HG03108 (cell line): ENCODE data around the gene DPPA2.
"Not testable (repeated sequence)": the region's sequence is repeated elsewhere in the genome, so short reads cannot be mapped to it uniquely, and the experiment has no call there.

ENCODE experiments used
- ATAC-seq: cut with Tn5 transposase; IDR thresholded peaks from one replicate; pipeline ENCODE4 v1.9.1; 2021; ENCODE audit warnings: moderate library complexity; ENCODE audit not compliant: unreplicated experiment

Gene DPPA2, protein sequence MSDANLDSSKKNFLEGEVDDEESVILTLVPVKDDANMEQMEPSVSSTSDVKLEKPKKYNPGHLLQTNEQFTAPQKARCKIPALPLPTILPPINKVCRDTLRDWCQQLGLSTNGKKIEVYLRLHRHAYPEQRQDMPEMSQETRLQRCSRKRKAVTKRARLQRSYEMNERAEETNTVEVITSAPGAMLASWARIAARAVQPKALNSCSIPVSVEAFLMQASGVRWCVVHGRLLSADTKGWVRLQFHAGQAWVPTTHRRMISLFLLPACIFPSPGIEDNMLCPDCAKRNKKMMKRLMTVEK

DNA sequence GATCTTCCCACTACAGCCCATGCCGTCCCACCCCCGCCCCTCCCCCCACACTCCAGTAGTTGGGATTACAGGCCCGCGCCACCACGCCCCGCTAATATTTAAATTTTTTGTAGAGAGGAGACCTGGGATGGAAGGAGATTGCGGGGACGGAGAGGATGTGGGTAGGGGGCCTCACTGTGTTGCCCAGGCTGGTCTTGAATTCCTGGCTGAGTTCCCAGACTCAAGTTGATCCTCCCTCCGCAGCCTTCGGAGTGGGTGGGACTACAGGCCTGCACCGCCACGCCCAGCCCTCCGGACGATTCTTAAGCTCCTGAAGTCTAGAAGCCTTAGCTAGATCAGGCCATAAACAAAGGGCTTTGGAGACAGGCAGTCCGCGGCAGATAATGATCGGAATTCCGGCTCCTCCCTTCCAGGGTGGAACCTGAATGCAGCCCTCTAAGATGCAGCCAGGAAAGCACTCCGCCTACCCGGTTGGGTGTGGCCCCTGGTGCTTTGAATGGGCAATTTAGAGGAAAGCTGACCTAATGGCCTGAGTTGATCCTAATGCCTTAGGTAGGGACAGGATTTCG lies at the start of gene DPPA2:
Gene DPPA2 (minus strand): TSS at position 356 of the 569 bp plus-strand sequence. CDS start 1,975 bp downstream, outside the sequence.
- ATAC-seq, result no peak

DNA sequence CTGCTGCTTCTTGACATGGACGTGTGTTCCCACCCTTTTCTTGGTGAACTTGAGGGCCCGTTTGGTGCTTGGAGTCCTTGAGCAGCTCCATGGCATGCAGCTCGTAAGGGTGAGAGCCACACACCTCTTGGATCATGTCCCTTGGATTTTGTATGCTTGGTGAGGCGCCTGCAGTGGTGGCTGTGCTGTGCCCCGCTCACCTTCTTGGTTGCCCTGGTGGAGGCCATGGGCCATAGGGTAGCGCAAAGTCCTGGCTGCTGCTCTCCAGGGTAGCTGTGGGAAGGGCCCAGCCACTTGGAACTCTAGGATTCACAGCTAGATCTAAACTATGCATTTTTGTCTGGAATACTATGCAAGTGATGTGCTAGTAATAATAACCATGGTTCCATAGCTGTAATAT lies 47.8 kb upstream of the DPPA2 start:
- ATAC-seq, result no peak

DNA sequence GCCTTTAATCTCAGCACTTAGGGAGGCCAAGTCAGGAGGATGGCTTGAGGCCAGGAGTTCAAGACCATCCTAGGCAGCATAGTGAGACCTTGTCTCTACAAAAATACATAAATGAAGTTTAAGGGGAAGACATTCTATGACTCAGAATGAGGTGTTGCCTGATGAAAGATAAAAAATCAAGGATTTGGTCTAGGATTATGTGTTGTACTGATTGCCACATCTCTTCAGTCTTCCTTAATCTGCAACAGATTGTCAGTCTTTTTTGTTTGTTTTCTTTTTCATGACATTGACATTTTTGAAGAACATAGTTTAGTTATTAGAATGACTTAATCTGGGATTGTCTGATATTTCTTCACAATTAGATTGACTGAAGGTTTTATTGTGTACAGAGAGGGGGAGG lies 47.3 kb upstream of the DPPA2 start:
- ATAC-seq, result no peak

DNA sequence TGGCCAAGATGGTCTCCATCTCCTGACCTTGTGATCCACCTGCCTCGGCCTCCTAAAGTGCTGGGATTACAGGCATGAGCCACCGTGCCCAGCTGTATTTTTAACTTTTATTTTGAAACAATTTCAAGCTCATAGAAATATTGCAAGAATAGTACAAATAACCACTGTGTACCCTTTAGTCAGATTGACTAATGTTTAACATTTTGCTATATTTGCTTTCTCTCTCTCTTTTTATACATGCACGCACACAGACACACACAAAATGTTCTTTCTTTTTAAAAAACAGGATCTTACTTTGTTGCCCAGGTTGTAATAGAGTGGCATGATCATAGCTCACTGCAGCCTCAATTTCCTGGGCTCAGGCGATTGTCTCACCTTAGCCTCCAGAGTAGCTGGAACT lies 46.5 kb upstream of the DPPA2 start:
- ATAC-seq, result no peak

DNA sequence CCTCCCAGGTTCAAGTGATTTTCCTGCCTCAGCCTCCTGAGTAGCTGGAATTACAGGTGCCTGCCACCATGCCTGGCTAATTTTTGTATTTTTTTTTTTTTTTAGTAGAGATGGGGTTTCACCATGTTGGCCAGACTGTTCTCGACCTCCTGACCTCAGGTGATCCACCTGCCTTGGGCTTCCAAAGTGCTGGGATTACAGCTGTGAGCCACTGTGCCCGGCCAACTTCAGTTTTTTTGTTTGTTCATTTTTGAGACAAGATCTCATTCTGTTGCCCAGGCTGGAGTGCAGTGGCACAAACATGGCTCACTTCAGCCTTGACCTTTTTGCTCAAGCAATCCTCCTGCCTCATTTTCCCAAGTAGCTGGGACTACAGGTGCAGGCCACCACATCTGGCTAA lies 42.5 kb upstream of the DPPA2 start:
- not testable (repeated sequence) for ATAC-seq

DNA sequence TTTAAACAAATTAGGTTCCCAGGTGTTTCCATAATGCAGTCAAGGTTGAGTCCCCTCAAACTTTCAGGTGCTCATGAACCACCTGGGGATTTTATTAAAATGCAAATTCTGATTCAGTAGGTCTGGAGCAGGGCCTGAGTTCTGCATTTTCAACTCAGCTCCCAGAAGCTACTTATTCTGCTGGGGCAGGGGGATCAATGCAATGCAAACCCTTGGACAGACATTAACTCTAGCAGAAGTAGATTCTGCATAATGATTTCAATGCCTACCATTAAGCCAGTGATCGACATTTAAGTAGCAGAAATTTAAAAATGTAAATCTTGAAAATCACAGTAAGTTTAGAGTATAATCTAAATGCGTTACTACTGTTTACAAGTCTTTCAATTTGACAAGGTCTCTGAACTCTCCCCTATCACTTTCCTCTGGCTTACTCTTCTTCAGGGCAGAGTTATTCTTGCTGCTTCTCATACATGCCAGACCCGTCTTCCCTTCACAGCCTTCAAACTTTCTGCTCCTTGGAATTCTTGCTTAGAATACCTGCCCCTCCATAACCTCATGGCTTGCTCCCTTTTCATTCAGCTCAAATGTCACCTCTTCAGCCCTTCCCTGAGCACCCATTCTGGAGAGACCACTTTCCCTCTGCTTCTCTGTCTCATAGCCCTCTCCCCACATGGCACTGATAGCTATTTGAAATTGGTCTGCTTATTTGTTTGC lies 40.3 kb upstream of the DPPA2 start:
- ATAC-seq, result no peak

DNA sequence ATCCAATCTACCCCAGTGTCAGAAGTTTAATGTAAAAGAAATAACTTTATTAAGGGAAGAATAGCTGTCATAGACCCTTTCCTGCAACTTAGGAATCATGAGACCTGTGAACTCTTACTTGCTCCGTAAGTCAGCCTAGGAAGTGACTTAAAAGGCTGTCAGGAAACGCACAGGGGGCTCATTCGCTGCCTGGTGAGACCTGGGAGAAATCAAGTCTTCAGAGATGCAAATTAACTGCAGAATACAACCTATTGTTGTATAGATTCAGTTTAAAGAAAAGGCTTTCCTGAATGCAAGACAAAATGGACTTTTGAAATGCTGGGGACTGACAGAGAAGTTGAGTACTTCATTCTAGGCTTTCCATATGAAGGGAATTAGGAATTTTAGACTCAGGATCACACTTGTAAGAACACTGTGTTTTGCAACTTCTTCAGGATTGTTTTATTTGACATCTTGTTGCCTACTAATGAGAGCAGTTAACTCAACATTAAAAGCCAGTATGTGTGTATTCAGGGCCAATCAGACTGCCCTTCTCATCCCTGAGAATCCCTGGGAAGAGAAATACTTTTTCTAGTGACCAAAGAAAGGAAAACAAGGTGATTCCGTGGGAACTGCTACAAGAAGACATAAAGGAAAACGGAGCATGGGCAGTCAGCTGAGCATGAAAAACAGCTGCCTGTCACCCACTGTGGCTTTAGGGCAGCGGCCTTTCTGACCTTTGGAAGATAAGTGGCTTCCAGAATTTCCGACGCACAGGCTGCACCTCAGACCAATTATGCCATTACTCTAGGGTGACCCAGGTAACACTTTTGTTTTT lies 39.5 kb upstream of the DPPA2 start:
- ATAC-seq, result no peak

DNA sequence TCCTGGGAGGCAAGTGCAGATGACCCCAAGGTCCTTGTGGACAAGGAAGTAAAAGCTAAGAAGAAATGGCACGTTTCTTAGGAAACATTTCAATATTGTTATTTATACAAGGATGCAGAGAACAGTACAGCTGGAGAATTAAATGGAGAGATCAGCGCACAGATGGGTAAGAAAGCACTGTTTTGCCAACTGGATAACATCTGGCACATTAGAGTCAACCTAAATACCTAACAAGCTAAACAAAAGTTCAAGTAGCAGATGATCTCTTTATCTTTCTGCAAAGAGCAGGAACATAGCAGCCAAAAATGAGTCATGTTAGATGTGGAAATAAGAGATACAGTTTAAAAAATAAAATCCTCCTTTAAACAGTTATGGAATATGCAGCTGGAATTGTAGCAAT lies 36.7 kb upstream of the DPPA2 start:
- no peak for ATAC-seq

DNA sequence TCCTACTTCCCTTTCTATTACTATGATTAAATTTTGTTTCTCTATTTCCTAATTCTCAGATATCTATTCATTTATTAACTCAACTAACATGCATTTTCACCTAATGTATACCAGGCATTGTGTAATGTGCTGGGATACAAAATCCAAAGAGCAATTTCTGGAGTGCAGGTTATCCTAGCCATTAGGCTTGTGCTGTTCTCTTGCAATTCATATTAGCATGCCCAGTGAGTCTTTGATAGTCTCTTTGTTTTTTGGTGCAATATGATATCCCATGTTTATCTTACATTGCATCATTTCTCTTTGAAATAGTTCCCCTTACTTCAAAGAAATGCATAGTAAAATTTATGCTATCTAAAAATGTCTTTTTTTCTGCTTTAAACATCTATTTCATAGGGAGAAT lies 34.9 kb upstream of the DPPA2 start:
- no peak for ATAC-seq

DNA sequence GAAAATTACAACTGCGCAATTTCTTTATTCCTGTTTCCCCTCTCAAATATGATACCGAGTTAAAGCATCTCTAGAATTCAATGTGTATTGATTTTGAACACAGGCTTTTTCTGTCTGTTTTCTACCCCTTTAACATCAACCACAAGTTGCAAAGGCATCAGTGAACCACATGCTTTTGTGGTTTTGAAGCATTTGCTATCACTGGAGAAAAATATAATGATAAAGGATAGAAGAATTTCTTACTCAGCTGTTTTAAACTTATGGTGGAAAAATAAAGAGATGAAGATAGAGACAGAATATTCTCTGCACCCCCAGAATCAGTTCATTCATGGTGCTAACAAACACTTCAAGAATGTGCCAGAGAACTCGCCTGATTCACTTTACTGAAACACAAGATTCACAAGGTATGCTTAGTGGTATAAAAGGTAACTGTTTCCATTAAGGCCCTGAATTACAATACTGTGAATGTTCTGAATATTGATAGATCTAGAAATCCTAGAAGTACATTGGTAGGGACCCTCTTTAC lies 30.5 kb upstream of the DPPA2 start:
- ATAC-seq, result no peak

DNA sequence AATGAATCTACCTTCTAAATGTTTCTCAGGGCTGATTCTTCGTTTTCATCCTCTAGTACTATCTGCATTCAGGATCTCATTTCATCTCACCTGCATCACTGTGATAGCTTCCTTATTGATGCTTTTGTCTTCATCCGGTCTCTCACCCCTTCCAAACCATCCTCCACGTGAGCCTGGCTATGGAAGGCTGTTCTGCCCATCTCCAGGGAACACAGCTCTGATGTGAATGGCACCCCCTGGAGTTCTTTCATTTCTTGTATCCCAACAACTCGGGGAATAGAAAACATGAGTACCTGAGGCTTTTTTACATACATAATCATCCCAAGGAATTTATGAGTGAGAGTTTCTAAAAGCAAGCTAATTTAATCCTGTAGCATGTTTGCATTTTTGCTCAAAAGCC lies 29.8 kb upstream of the DPPA2 start:
- no peak for ATAC-seq

DNA sequence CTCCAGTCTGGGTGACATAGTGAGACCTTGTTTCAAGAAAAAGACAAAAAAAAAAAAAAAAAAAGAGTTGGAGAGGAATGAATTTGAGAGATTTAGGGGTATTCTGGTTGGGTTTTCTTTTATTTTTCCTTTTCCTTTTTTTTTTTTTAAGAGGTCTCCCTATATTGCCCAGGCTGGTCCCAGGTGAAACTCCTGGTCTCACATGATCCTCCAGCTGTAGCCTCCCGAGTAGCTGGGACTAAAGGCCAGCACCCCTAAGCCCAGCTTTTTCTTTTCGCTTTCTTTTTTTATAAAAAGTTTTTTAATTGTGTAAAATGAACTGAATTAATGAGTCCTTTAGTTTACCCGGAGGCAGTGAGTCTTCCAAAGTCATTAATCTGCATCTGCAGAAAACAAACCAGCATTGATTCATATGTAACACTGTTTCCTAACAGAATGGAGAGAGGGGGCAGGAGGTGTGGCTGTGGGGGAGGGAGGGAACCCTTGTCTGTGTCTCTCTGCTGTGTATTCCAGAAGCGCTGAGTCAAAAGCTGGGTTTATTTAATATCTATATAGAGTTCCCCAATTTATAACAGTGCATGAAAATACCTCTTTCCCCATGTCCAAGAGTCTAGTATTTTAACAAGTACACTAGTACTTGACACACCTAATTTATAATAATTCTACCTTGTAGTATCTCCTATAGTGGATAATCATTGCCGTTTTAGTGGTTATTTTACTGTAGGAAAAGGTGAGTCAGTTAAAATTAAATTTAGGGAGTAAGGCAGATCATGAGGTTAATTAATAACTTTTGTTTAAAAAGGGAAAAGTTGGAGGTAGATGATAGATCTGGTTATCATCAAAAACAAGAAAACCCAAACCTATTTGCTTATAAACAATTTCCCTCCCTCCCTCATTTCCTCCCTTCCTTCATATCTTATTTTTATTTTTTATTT lies 23.7 kb upstream of the DPPA2 start:
- ATAC-seq, result no peak

DNA sequence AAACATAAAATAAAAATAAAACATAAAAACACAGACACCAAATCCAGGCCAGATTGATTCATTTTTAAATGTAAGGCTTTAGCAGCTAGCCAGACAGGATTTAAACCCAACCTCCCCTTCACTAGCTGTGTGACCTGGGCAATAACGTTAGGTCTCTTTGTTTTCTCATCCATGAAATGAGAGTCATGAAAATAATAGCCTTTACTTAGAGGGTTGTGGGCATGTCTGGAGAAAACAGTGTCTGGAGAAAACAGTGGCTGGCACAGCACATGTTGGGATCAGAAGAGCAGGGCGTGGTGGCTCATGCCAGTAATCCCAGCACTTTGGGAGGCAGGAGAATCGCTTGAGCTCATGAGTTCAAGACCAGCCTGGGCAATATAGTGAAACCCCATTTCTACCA lies 22.9 kb upstream of the DPPA2 start:
- ATAC-seq, result no peak

DNA sequence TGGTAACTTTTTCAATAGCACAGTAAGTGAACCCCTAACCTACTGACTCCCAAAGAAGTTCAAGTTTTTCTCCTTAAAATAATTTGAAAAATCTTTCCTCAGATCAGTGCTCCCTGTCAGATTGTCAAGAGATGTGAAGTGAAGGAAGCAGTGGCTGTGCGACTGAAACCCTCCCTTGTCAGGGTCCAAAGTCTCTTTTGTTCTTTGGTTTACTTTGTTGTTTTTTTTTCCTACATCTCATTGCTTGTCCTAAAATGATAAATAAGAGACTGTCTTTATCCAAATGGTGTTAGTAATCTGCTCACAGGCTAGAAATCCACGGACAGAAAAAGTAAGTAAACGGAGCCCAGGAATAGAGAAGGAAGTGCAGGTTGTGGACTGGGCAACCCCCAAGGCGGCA lies 22.0 kb upstream of the DPPA2 start:
- no peak for ATAC-seq

DNA sequence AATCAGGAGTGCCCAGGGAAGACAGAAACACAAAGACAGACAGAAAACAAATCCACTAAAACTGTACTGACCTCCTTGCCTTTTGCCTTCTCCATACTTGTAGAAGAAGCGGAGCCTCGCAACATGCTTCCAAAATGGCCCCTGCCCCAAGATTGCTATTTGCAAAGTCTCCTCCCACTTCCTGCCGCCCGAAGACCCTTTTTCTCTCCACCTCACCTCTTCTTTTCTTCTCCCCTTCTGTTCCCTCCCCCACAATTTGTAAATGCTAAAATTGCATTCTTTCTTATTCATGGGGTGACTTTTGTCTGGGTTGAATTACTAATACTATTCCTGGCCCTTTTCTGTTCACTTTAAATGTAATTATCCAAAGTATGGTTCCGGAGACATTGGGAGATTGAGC lies 21.1 kb upstream of the DPPA2 start, which contains the start of gene DPPA4:
Gene DPPA4 (minus strand): TSS at position 154 of the 400 bp plus-strand sequence. CDS start 29 bp downstream, at position 125.
- no peak for ATAC-seq

DNA sequence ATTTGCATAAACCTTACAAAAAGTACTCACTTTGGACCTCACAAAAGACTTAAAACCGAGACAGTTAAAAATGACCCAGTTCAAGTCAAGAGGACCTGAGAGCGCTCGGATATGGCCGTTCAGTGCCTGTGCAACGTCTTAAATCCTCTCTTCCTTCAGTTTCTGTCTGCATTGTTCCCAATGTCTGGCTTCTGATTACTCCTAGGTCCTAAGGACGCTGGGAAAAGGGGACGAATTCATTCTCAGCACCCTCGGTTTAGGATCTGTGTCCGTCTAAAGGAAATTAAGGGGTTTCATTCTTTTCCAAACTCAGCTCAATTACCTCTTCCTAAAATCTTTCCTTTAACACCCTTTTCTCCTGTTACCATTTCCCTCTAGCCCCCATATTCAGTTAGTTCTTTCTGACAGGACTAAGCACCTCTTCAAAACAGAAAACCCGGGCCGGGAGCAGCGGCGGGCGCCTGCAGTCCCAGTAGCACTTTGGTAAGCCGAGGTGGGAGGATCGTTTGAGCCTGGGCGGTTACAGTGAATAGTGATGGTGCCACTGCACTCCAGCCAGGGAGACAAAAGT lies 20.1 kb upstream of the DPPA2 start:
- no peak for ATAC-seq

DNA sequence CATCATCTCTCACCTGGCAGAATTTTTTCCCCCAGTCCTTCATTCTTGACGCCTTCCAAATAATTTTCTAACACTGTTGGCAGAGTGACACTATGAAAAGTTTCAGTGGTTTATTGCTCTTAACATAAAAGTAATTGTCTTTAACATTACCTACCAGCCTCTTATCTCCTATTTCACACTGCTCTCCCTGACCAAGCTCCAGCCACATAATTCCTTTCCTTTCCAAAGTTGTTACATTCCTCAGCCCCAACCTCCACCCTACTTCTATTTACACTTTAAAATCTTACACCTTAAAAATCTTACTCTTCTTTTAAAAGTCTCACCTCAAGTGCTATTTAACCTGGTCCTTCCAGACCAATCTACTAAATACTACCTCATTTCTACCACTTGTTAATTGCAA lies 18.3 kb upstream of the DPPA2 start:
- ATAC-seq, result no peak

DNA sequence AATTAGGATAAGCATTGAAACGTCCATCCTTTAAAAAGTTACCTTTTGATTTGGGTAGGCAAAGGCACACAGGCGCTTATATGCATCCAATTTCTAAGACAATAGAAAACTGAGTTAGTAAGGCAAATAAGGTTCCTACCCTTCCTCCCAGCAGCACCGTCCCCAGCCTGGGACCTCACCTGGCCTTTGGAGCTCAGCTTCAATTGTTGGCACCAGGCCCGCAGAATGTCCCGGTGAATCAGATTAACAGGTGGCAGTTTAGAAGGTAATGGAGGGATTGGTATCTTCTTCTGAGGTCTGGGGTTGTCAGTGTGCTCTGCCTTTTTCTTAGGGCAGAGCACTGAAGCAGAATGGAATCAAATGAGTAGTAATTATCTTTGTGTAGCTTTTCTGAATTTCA lies 15.4 kb upstream of the DPPA2 start:
- no peak for ATAC-seq

DNA sequence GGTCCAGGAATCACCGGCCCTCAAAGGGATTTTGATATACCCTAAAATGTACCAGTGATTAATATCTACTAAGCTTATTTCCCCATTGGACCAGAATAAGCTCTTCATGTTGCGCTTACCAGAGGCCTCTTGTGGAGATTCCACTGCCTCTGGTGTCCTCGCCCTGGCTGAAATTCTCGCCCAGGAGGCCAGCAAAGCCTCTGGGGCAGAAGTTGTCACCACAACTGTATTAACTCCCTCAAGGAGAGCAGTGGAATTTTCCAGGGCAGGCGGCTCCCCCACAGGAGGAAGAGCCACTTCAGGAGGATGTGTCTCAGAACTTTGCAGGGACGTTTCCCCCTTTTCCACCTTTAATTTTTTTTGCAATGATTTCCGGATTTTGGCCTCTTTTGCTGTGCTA lies 14.1 kb upstream of the DPPA2 start:
- ATAC-seq, result no peak

DNA sequence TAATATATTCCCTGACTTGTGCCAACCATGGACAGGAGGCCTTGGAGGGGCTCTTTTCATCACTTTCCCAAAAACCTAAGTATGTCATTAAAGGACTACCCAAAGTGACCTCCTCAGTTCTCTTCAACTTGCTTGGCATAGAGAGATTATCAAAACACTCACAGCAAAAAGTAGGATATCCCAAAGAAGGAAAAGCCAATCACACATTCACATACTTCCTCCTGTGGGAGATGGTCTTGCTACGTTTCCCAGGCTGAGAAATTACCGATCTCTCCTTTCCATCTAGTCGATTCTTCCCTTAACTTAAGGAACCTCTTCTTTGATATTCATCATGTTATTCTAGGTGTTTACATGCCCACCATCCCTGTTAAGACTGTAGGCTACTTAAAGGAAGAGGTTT lies 11.9 kb upstream of the DPPA2 start:
- no peak for ATAC-seq
